Stimulated activated CD4-positive, alpha-beta T cell treated with anti-CD3 and anti-CD28 coated beads, TNF-alpha, amount 100 ng/mL, for 48 hours (primary cell): ENCODE measurements around the gene RBM10.

ENCODE experiments used
- DNase-seq, 3 donors: peaks; one replicate each; pipeline ENCODE4 v3.0.0-alpha.2; 2020; ENCODE audit warnings: low read depth in 3 of 3

Gene RBM10

DNA sequence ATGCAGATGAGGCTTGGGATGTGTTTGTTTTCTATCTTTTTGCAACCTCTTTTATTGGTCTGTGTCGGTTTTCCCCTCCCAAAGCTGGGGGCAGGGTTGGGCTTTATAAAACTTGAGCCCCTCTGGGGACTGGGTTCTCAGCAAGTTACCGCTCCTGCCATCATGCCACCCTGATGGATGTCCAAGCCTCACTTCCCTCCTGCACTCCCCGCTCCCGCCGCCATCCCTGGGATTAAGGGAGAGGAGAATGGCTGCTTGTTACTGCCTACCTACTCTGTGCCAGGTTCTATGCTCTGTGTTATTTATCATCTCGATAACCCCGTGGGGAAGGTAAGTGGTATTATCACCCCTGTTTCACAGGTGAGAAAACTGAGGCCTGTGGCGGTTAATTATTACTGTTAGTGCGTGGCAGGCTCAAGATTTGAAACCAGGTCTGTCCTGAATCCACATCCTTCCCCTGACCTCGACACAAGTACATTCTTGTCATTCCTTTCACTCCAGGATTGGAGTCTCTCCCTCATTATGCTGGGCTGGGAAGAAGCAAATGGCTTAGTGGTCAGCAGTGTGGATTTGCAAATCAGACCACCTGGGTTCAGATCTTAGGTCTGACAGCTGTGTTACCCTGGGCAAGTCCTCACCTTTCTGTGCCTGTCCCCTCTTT, 53.1 kb downstream of the RBM10 start:
- DNase-seq, result no peak

DNA sequence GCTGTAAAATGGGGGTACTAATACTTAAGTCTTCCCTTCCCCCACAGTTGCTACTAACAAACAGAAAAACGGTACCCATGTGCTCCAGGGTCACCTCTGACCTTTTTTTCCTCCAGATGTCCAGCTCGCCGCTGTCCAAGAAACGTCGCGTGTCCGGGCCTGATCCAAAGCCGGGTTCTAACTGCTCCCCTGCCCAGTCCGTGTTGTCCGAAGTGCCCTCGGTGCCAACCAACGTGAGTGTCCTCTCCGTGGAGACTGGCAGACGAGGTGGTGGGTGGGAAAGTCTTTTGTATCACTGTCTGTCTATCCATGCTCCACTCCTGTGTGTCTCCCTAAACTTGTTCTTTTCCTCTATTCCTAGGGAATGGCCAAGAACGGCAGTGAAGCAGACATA, 53.7 kb downstream of the RBM10 start:
- no peak for DNase-seq

DNA sequence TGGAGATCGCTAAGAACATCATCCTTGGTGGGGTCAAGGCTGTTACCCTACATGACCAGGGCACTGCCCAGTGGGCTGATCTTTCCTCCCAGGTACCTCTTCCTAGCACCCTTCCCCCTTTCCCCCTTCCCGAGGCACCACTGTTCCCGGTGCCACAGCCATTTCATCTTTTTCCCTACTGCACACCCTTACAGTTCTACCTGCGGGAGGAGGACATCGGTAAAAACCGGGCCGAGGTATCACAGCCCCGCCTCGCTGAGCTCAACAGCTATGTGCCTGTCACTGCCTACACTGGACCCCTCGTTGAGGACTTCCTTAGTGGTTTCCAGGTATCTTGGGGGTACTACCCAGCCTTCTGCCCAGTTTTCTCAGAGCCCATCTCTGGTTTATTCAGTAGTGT, 54.3 kb downstream of the RBM10 start:
- DNase-seq, result no peak

DNA sequence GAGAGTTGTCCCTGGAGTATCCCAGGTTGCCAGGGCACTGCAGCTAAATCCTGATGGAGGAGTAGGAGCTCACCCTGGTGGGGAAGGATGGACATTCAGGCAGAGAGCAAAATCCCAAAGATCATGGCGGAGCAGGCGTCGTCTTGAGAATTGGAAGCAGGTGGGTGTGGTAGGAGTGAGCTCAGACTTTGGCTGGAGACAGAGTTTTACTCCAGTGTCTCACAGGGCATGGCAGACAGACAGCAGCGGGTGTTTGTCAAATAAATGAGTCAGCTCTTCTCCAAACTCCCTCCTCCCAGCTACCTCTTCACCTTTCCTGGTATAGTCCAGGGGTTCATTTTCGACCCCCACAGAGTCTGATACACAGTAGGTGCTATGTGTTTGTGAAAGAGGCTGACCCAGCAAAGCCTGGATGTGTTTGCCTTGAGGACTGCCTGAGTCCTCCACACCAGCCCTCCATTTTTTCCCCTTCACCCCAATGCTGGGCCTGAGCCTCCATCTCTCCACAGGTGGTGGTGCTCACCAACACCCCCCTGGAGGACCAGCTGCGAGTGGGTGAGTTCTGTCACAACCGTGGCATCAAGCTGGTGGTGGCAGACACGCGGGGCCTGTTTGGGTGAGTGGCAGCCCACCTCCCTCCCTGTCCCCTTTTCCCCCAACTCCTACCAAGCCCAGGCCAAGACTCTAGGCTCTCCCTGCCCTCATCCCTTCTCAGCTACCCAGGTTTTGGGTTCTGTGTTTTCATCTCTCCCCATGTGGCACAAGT, 55.5 kb downstream of the RBM10 start:
- DNase-seq, result no peak

DNA sequence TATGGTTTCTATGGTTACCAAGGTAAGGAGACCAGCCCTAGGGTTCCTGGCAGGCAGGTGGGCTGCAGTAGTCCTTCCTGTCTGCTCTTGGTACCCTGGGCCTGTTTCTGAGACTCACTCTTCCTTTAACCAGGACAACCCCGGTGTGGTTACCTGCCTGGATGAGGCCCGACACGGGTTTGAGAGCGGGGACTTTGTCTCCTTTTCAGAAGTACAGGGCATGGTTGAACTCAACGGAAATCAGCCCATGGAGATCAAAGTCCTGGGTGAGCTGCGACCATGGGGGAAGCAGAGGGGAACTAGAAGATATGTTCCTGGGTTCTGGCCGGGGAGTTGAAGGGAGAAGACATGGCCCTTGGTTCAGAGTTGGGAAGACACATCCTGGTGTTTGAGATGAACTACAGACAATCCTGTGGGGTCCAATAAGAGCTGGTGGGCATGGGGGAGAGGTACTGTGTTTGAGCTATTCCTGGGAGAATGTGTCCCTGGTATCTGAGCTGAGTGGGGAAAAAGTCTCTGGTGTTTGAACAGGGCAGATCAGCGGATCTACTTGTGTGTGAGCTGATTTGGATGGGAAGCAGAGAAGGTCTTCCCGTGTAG, 56.4 kb downstream of the RBM10 start:
- DNase-seq, result no peak

DNA sequence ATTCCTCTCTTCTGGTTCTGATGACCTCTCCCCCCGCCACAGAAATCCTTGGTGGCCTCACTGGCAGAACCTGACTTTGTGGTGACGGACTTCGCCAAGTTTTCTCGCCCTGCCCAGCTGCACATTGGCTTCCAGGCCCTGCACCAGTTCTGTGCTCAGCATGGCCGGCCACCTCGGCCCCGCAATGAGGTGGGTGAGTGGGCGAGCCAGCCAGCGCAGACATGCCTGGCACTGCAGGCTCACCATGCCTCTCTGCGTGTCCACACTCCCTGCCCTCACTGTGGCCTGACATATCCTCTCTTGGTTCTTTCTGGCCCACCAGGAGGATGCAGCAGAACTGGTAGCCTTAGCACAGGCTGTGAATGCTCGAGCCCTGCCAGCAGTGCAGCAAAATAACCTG, 57.3 kb downstream of the RBM10 start:
- DNase-seq, result no peak

DNA sequence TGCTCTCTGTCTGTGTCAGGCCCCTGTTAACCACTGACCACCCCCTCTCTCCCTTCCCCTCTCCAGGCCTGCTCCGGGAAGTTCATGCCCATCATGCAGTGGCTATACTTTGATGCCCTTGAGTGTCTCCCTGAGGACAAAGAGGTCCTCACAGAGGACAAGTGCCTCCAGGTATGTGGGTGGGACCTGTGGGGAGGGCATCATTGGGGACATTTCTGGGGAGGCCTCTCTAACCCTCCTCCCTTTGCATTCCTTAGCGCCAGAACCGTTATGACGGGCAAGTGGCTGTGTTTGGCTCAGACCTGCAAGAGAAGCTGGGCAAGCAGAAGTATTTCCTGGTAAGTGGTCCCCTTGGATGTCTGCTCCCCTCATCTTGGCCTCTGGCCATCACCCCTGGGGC, 57.9 kb downstream of the RBM10 start:
- no peak for DNase-seq

DNA sequence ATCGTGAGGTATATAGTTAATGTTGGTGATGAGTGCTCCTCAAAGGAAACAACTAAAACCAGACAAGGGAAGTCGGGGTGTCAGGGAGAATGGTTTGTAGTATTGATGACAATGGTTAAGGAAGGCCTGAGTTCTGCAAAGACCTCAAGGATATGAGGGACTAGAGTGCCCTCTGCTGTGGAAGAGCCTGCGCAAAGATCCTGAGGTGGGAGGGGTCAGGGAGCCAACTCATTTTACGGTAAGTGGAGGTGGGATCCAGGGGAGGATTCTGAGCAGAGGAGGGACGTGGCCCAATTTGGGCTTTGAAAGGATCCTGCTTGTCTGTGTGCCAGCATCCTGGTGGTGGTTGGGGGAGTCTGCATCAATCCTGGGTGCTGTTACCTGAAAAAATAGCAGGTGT, 59.9 kb downstream of the RBM10 start:
- DNase-seq, result no peak

DNA sequence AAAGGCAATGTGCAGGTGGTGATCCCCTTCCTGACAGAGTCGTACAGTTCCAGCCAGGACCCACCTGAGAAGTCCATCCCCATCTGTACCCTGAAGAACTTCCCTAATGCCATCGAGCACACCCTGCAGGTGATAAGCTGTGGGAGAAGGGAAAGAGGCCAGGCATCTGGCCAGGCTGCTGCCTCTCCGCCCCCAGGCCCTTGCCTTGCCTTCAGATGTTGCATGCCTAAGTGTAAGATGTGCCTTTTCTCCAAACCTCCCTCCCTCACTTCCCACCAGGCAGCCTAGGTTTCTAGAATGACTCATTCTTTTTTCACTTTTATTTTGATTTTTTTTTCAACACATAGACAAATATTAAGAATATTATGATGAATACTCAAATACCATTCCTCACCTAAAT, 61.3 kb downstream of the RBM10 start:
- no peak for DNase-seq

DNA sequence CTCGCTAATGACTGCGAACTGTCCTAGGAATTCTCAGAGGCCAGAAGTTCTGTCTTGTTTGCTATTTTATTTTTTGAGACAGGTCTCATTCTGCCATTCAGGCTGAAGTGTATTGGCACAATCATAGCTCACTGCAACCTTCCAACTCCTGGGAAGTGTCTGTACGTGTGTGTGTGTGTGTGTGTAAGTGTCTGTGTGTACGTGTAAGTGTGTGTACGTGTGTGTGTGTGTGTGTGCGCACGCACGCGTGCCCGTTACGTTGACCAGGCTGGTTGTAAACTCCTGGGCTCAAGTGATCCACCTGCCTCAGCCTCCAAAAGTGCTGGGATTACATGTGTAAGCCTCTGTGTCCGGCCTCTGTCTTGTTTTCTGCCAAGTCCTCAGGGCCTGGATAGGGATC, 63.1 kb downstream of the RBM10 start:
- DNase-seq, result no peak

DNA sequence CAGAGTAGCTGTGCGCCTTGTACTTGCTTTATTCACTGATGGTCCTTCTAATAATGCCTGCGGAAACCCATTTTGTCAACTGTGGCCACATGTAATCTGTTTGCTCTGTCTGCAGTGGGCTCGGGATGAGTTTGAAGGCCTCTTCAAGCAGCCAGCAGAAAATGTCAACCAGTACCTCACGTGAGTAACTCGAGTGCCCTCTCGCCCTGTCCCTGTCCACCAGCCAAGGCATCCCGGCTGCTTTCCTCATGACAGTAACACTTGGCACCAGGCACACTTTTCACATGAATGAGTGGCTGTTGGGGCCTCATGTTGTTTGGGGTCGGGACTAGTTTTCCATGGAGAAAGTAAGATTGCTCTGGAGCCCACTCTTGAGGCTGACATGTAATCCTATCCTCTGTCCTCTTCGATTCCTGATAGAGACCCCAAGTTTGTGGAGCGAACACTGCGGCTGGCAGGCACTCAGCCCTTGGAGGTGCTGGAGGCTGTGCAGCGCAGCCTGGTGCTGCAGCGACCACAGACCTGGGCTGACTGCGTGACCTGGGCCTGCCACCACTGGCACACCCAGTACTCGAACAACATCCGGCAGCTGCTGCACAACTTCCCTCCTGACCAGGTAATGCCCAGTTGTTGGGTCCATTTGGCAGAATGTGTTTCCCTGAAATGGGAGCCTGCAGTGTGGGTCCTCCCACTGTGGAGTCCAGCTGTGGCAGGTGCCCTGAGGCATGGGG, 64.7 kb downstream of the RBM10 start:
- DNase-seq, result no peak

DNA sequence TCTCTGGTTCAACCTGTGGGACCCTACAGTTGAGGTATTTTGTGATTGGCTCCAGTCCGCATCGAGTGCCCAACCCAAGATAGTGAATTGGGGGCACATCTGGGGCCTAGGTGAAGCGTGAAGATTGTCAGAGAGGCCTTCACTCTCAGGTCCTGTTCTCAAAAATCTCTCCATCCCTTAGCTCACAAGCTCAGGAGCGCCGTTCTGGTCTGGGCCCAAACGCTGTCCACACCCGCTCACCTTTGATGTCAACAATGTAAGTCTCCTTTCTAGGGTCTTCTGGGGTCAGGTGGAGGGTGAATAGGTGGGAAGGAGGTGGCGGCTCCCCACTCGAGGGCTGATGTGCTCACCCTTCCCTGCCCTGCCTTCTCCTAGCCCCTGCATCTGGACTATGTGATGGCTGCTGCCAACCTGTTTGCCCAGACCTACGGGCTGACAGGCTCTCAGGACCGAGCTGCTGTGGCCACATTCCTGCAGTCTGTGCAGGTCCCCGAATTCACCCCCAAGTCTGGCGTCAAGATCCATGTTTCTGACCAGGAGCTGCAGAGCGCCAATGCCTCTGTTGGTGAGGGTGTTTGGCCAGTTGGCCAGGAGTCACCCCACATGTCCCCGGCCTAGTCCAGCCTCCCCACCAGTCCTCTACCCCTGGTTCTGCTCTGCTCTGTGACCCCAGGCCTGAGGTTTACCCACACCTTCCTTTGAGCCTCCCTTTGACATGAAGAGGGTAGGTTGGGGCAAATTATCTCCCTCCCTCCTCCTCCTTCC, 65.8 kb downstream of the RBM10 start:
- no peak for DNase-seq

DNA sequence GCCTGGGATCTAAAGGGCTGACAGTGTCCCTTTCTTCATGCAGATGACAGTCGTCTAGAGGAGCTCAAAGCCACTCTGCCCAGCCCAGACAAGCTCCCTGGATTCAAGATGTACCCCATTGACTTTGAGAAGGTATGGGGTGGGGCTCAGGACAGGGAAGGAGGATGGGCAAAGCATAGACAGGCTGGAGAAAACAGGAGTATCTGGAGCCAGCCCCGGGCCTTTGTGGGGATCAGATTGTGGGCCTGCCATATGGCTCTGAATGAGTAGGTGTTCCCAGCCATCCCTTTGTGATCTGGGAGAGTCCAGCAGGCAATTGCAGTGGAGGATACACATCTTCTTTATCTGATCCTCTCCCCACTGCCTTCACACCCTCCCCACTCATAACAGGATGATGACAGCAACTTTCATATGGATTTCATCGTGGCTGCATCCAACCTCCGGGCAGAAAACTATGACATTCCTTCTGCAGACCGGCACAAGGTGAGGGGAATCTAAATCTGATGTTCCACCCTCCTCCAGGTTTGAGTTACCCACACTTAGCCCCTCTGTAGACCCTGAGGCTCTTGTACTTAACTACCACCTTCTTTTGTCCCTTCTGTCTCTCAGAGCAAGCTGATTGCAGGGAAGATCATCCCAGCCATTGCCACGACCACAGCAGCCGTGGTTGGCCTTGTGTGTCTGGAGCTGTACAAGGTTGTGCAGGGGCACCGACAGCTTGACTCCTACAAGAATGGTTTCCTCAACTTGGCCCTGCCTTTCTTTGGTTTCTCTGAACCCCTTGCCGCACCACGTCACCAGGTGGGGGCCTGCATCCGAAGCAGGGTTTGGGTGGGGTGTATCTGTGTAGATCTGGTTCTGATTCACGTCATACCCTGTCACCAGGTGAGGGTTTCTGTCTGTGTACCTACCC, 67.6 kb downstream of the RBM10 start:
- no peak for DNase-seq

DNA sequence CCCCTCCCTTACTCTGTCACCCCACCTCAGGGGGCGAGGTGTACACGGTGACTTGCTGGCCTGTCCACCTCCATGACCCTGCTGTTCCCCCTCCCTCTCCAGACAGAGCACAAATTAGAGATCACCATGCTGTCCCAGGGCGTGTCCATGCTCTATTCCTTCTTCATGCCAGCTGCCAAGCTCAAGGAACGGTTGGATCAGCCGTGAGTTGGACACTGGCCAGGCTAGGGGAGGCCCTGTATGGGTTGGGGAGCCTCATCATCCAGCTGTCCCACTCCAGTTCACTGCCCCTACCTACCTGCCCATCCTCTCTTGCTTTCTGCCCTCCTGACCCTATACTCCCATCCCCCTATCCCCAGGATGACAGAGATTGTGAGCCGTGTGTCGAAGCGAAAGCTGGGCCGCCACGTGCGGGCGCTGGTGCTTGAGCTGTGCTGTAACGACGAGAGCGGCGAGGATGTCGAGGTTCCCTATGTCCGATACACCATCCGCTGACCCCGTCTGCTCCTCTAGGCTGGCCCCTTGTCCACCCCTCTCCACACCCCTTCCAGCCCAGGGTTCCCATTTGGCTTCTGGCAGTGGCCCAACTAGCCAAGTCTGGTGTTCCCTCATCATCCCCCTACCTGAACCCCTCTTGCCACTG, 69.5 kb downstream of the RBM10 start:
- DNase-seq, result no peak

DNA sequence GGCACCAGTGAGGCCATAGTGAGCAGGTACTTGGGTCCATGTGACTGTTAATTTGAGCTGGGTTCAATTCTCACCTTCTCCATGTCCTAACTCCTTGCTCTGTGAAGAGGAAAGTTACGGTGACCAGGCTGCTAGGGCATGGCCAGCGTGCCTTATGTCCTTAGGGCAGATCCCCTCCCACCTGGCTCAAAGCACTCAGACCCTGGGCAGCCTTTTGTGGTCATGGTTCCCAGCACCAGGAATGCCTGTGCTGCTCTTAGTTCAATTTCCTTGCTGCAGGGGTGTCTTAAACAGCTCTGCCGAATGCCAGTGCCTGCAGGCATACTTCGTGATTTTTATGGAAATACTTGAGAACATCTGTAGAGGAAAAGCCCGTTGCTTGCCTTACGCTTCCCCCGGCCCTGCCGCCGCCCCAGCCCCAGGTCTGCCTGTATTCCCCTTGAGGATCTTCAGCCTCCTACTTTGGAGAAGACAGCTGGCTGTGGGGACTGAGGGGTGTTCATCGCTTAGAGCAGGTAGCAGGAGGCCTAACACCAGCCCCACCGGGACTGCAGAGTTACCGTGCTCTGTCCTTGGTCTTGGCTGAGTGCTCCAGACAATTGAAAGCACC, 70.4 kb downstream of the RBM10 start:
- no peak for DNase-seq

DNA sequence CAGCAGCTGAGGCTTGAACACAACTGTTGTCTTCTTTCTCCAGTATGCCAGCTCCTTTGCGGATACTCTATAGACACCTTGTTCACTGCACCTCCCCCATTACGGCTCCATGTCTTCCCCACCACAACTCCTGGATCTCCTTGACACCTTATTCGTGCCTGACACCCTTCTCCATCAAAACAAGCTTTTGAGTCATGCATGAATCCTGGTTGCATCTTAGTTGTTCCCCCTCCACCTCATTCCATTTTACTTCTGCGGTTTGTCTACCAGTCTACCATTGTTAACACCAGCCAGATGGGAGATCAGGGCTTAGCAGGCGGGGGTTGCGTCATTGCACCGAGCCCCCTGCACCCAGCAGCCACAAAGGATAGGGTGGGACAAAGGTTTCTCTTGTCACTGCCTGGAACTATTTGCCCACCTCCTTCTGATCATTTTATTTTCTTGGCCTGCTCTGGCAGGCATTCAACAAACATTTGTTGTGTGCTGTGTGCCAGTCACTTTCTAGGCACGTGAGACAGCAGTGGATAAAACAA, 71.4 kb downstream of the RBM10 start:
- DNase-seq, result no peak

DNA sequence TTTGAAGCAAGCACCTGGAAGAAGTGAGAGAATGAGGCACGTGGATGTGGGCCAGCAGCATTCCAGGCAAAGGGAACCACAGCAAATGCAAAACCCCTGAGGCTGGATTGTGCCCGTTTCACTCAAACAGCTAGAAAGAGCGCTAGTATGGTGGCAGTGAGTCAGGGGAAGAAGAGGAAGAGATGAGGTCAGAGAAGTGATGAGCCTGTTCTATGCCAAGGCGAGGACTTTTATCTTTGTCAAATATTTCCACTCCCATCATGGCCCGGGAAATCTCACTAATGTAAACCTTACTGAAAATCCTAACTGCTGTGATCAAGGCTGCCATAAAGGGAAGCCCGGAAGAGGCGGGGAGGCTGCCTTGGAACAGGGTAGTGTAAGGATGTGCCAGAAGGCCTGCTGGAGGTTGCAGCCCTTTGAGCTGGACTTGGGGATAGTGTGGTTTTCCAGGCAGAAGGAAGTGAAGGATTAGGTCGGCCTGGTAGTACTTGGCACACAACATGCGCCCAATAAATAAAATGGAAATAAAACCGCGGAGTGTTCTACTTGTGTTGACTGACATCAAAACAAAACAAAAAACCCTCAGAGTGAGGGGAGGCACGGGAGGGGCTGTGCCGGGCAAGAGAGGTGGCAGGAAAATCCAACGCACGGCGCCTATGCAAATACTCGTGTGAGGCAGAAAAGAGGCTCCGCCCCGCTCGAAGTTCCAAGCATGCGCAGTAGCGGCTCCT, 72.3 kb downstream of the RBM10 start:
- DNase-seq, result no peak

DNA sequence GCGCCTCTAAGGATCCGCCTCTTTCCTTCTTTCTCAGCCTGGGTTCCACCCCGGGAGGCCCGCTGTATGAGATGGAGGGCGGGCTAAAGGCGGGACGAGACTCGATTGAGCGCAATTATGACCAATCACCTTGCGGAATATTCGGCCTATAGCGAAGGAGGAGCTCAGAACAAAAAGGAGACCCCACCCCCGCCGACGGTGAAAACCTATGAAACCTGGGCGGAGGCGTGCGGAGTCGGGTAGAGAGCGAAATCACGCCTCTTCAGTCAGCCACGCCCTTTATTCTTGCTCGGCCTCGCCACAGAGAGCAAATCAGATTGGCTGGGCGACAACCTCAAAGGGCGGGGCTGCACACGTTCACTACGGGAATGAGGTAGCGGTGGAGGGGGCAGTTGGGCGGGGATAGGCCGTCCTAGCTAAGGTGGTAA, 72.8 kb downstream of the RBM10 start:
- DNase-seq, result peak; percentile 86 to 97 (median 91)
